HG02973 (cell line): ENCODE measurements around the gene NRAP.

ENCODE experiments used
- ATAC-seq: cut with Tn5 transposase; IDR thresholded peaks from one replicate; pipeline ENCODE4 v1.9.1; 2021; ENCODE audit warnings: moderate library complexity; ENCODE audit not compliant: unreplicated experiment

NRAP gene, protein sequence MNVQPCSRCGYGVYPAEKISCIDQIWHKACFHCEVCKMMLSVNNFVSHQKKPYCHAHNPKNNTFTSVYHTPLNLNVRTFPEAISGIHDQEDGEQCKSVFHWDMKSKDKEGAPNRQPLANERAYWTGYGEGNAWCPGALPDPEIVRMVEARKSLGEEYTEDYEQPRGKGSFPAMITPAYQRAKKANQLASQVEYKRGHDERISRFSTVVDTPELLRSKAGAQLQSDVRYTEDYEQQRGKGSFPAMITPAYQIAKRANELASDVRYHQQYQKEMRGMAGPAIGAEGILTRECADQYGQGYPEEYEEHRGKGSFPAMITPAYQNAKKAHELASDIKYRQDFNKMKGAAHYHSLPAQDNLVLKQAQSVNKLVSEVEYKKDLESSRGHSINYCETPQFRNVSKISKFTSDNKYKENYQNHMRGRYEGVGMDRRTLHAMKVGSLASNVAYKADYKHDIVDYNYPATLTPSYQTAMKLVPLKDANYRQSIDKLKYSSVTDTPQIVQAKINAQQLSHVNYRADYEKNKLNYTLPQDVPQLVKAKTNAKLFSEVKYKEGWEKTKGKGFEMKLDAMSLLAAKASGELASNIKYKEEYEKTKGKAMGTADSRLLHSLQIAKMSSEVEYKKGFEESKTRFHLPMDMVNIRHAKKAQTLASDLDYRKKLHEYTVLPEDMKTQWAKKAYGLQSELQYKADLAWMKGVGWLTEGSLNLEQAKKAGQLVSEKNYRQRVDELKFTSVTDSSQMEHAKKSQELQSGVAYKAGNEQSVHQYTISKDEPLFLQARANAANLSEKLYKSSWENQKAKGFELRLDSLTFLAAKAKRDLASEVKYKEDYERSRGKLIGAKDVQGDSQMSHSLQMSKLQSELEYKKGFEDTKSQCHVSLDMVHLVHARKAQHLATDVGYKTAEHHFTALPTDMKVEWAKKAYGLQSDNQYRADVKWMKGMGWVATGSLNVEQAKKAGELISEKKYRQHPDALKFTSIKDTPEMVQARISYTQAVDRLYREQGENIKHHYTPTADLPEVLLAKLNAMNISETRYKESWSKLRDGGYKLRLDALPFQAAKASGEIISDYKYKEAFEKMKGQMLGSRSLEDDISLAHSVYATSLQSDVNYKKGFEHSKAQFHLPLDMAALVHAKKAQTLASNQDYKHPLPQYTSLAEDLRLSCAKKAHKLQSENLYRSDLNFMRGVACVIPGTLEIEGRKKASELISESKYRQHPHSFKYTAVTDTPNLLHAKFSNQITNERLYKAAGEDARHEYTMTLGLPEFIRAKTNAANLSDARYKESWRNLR (N-terminal part only)

DNA sequence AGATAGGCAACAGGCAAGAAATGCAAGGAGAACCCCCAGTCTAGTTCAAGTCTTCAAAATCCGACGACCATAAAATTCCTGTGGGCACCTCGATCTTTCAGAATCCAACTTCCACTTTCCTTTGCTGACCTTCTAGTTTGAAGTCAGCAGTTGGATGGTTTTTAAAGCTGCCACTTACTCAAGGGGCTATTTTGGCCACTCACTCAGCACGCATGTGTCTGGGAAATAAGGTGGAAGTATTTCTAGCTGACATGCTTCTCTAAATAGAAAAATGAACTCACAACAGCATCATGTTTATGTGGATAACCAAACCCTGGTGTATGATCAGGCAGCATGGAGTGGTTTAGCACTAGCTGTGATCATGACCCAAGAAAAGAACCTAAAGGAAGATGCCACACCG, at the start of gene NRAP:
TSS of gene NRAP (minus strand) at position 134 of the 400 bp plus-strand sequence. CDS start 159 bp downstream, outside the sequence.
- ATAC-seq = no peak

DNA sequence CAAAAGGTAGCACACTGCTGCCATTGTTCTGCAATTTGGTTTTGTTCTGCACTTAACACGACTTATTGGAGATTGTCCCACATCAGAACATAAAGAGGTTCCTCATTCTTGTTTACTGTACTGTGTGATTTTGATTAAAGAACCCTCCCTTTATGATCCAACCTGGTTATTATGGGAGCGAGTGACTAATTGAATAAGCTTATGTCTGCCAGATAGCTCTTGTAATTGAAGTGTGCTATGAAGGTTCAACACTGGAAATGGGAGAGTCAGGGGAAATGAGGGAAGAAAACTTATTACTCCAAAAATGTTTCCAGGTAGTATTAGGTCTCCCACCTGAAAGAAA, 49.8 kb upstream of the NRAP start:
- ATAC-seq = no peak

DNA sequence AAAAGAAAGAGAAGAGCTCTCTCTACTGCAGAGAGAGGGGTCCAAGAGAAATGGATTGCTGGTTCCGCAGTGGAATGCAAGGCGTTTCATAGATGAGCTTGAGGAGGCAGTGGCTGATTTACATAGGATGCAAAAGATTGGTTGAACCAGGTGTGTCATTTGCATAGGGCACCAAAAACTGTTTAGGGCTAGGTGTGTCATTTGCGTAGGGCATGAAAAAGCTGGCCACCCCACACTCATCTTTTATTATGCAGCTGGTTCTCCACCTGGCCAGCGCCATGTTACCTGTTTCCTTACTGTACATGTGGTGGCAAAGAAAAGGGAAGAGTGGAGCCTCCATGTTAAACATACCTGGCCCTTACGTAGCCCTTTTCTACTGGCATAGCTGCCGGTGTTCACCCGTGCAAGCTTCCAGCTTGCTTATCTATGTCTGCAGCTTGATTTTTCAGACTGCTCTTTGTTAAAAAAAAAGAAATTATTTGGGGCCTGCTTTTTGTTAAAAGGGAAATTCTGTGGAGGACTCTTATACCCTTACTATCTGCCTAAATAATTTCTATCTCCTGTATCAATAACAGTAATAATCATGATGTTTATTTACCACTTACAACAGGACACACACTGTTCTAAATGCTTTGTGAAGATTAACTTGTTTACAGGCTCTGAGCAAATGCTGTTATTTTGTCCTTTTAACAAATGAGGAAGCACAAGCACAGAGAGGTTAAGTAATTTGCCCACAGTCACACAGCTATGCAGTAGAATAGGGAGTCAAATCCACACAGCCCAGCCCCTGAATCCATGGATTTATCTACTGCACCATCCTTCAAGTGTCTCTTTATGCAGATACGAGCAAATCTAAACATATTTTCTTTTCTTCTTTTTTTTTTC, 49.2 kb upstream of the NRAP start:
- no peak for ATAC-seq

DNA sequence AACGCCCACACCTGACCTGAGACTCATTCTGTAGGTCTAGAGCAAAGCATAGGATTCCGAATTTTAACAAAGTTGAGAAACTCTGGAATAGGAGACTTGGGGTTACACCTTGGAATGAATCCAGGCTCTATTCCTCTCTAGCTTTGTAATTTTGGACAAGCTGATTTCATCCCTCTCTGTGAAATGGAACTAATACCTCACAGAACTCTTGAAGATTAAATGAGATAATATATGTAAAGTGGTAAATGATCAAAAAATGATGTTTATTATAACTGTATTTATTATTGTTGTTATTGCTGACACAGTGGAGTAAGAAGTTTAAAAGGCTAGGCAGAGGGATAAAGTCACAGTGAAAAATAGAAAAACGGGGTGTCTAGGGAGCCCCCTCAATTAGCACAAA, 48.2 kb upstream of the NRAP start:
- ATAC-seq = no peak

DNA sequence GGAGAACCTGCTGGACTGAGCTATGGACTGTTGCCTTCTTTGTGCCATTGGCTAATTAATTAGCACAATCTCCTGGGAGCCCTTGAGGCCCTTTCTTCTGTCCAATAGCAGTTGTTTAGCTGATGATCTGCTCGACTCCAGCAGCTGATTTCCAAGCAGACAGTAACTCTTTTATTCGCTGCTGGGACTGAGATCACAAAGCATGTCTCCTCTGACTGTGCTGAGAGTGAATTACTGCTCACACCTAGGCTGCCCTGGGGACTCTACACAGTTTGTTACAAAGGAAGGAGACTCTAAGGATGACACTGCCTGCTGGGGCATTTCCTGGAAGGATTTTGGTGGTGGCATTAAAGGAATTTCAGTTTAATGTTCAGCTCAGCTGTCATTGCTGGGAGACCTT, 47.3 kb upstream of the NRAP start:
- ATAC-seq = no peak

DNA sequence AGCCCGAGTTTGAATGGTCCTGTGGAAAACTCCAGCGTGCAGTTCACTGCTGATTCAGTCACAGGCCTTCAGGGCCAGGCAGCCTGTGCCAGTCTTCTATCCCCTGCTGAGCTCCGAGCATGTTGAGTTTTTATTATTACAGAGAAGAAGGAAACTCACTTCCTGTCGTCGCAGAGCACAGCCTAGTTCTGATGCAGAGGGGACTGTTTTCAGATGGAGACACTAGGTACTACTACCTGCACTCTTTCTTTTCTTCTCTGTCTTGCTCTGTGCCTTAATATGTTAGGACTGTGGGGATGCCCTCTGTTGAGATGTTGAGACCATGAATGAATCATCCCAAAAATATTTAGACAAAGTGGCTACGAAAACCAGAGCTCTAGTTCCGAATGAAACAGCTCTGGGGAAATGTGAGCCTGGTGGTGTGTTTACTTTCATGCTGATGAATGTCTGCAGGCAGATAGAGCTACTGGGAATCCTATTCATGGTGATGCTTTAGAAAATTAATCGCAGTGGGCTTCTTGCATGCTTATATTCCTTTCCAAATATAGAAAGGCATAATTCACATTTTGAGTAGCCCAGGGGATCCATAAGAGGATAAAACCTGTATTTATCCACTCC, 45.5 kb upstream of the NRAP start:
- no peak for ATAC-seq

DNA sequence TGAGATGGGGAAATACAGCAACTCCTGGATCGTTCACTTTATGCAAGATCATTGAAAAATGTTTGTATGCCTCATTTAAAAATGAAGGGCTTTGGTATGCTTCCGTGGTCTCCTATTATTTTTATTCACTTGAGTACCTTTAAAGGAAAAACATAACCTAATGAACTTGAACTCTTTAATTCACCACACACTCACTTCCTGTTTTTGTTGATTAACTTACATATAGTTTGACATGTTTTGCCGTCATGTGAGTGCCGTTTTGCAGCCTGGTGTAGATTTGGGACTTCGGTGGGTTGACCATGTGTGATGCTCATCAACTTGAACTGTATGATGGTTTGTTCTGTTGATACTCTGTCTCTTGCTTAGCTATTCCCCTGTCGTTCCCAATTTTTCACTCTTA, 44.8 kb upstream of the NRAP start:
- no peak for ATAC-seq

DNA sequence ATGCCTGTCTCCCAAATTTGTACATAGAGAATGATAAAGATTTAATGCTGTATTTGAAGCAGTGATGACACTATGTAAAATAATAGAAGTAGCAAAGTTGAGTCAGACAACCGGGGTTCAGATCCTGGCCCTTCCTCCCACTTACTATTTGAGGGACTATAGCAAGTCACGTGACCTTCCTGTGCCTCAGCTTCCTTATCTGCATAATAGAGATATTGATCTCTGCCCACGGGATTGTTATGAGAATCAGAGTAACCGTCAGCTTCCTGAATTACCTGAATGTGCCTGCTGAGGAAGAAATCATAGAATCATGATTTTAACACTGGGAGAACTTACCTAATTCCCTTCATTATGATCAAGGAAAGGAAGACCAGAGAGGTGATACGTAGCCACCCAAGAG, 42.8 kb upstream of the NRAP start:
- no peak for ATAC-seq

DNA sequence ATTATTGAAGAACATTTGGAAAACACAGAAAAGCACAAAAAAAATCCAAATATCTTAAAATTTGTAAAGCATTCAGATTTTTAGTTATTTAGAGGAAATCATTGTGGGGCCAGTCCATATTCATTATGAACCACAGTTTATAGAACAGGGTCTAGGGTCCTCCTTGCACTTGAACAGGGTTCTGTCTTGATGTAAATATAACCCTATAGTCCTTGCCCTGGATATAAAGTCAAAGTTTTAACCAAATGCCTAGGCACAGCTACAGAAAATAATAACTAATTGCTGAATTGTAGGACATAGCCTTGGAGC, 41.5 kb upstream of the NRAP start:
- no peak for ATAC-seq

DNA sequence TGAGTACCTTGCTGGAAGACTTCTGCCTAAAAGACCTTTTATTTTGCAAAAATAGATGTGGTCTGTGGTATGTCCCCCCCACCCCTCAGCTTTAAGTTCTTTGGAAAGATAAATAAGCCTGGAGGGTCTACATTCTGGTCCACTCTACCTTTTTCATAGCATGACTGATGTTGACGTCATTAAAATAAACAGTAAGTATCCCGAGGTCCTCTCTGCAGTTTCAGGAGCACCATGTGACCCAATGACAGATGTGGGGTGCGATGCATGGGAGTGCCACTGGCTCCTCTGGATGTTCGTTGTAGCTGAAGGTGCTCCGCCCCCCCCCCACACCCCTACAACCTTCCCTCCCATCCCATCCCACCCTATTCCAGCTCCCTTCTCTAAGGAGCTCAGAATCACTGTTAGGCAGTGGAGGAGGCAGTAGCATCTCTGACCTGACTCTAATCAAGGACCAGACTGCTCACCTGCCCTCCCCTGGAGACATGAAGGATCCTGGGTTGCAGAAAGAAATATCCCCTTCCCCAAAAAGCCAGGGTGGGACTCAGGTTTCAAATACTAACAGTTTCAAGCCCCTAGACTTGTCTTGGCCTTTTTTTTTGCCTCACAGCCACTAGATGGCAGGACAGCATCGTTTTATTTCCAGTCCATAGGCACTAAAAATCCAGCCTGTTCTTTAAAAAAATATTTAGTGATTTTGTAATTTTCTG, 40.9 kb upstream of the NRAP start:
- ATAC-seq = peak; percentile 48

DNA sequence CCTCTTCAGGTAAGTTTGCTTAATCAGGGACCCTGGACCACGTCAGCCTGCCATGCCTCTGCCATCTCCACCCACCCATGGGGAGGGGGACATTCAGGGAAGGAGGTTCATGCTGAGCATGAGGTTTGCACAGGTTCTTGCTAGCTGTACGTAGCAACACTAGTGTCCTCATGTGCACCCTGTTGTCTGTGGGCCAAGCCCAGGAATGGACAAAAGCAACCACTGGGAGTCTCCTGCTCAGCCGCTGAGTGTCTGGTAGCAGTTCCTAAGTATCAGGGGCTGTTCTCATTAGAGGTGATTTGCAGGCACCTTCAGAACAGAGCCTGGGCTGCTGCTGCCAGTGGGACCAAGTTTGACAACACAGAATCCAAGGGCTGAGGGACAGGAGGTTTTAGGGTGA, 33.8 kb upstream of the NRAP start:
- no peak for ATAC-seq

DNA sequence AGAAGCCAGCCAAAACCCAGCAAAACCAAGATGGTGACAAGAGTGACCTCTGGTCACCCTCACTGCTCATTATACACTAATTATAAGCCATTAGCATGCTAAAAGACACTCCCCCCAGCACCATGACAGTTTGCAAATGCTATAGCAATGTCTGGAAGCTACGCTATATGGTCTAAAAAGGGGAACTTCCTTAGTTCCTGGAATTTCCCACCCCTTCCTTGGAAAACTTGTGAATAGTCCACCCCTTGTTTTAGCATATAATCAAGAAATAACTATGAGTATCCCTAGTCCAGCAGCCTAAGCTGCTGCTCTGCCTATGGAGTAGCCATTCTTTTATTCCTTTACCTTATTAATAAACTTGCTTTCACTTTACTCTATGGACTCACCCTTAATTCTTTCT, 31.9 kb upstream of the NRAP start:
- ATAC-seq = no peak

DNA sequence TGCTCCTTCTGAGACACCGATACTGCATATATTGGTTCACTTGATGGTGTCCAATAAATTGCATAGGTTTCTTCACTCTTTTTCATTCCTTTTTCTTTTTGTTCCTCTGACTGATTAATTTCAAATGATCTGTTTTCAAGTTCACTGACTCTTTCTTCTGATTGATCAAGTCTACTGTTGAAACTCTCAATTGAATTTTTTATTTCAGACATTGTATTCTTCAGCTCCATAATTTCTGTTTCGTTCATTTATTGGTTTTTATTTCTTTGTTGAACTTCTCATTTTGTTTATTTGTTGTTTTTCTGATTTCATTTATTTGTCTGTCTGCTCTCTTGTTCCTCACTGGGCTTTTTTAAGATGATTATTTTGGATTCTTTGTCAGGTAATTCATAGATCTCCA, 29.5 kb upstream of the NRAP start:
- ATAC-seq = no peak

DNA sequence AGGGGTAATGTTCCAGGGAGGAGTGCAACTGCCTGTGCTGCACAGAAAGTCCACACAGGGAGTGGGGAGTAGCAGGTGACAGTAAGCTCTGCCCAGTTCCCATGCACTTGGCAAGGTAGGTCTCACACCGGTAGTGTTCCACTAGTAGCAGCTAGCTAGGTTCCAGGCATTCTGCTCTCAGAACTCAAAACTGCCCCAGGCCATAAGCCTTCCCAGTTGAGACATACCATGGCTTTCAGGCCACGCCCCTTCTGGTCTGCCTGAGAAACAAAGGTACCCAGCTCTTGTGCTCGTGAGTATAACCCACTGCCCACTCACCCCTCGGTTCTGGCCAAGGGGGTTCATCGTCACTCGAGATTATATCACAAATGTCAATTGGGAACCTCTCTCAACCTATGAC, 28.4 kb upstream of the NRAP start:
- ATAC-seq = no peak

DNA sequence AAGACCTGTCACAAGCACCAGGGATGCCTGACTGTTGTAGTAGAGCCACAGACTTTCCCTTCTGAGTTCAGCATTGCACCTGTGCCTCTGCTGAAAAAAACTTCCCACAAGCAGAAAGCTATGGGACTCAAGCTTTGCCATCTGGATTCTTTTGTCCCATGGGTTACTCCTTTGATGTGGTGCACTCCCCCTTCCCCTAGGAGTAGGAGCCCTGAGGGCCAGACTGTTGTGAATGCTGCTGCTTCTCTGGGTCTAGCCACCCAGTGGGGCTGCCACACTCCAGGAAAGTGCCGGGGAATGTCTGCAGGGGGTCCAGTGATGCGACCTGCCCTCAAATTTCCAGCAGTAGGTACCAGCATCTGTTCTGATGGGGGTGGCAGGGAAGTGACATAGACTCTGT, 27.5 kb upstream of the NRAP start:
- no peak for ATAC-seq

DNA sequence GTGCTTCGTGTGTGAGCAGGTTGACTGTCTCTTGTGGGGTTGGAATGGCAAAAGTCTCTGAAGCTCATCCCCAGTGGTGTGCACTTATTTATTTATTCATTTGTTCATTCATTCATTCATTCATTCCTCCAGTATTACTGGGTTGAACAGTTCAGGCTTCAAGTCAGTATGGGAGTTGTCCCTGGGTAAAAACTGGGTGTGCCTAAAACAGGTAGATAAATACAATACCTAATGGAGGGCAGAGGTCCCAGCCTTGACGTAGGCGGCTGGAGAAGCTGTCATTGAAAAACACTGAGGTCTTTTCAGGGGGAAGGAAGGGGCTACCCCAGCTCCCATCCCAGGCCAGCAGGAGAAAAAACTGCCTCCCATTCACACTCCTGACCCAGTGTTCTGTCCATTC, 26.9 kb upstream of the NRAP start:
- ATAC-seq = no peak

DNA sequence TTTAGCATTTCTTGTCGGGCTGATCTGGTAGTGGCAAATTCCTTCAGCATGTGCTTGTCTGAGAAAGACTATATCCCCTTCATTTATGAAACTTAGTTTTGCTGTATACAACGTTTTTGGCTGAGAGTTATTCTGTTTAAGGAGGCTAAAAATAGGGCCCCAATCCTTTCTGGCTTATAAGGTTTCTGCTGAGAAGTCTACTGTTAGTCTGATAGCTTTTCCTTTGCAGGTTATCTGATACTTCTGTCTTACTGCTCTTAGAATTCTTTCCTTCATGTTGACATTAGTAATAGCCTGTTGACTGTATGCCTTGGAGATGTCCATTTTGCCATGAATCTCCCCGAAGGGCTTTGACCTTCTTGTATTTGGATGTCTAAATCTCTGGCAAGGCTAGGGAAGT, 25.7 kb upstream of the NRAP start:
- no peak for ATAC-seq

DNA sequence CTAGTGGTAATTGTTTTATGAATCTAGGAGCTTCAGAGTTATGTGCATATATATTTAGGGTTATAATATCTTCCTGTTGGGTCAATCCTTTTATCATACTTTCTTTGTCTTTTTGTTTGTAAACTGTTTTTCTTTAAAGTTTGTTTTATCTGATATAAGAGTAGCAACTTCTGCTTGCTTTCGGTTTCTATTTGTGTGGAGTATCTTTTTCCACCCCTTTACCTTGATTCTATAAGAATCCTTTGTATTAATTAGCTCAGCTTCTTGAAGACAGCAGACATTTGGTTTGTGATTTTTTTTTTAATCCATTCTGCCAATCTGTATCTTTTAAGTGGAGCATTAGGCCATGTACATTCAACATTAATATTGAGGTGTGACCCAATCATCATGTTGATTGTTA, 25.2 kb upstream of the NRAP start:
- no peak for ATAC-seq

DNA sequence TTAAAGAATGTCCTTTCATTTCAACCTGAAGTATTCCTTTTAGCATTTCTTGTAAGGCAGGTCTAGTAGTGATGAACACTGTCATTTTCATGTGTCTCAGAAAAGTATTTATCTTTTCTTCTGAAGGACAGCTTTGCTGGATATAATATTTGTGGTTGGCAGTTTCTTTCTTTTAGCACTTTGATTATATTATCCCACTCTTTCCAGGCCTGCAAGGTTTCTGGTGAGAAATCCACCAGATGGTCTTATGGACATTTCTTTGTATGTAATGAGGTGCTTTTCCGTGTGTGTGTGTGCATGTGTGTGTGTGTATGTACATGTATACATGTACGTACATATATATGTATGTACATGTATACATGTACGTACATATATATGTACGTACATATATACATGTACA, 23.2 kb upstream of the NRAP start:
- ATAC-seq = no peak

DNA sequence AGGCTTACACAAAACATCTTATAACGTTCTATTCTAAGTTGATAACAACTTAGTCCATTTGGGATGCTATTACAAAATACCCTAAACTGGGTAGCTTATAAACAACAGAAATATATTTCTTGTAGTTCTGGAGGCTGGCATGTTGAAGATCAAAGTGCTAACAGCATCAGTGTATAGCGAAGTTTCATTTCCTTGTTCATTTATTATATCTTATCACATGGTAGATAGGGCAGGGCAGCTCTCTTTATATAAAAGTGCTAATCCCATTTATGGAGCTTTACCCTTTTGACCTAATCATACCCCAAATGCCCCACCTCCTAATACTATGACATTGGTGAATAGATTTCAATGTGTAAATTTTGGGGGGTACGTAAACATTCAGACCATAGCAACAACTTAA, 22.2 kb upstream of the NRAP start:
- no peak for ATAC-seq
